GM19099 (cell line): ENCODE data around the gene MMP15.

Experiments
- POLR2A ChIP-seq: IDR thresholded peaks from 3 replicates; pipeline ENCODE4 v1.6.1; 2011; ENCODE audit warnings: low read depth; ENCODE audit not compliant: insufficient read length; ENCODE audit errors: extremely low read depth

Gene MMP15

DNA sequence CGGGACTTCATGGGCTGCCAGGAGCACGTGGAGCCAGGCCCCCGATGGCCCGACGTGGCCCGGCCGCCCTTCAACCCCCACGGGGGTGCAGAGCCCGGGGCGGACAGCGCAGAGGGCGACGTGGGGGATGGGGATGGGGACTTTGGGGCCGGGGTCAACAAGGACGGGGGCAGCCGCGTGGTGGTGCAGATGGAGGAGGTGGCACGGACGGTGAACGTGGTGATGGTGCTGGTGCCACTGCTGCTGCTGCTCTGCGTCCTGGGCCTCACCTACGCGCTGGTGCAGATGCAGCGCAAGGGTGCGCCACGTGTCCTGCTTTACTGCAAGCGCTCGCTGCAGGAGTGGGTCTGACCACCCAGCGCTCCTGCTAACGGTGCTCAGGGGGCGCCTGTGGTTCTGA lies 19.5 kb downstream of the MMP15 start:
- TF ChIP-seq POLR2A: no peak

DNA sequence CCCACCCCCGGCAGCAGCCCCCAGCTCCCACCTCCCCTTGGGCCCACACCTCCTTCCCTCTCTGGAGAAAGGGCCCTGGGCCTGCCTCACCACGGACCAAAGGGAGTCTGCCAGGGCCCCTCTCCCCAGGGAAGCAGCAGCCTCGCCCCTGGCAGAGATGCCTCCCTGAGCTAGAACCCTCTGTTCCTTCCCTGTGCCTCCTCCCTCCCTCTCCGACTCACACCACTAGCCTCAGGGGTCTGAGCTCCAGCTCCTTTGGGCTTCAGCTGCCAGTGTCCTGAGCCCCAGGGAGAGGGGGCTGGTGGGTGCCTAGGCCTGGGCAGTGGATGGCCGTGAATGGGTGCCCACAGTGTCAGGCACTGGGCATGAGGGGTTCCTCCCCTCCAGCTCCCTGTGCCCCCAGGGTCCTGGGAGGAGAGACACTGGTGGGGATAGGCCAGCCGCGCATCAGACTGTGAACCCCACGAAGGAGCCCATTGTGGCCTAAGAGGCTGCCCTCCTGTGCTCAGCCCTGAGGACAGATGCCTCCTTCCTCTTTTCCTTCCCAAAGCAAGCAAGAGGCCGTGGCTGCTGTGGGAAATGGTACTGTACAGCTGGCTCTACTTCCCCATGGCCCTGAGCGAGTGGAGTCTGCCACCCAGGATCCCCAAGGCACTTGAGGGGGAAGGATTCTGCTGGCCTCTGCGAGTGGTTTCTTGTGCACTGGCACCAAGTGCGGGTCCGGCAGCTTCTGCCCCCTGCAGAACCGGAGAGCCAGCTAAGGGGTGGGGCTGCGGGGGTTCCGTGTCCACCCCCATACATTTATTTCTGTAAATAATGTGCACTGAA lies 20.7 kb downstream of the MMP15 start:
- no peak for TF ChIP-seq POLR2A

DNA sequence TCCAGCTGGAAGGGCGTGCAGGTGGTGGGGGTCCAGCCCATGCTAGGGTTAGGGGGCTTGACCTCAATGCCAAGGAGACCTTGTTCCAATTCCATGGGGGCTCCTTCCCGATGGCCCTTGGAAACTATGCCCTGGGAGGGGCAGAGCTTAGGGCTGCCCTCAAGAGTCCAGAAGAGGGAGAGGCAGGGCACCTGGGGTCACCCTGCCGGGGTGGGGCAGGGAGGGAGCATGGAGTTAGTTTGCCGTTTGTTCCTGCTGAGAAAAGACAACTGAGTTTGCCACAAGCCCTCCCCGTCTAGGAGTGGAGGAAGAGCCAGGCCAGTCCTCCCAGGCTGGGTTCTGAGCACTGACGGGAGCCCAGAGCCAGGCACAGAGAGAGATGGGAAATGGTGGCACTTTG lies 21.4 kb downstream of the MMP15 start:
- TF ChIP-seq POLR2A: no peak

DNA sequence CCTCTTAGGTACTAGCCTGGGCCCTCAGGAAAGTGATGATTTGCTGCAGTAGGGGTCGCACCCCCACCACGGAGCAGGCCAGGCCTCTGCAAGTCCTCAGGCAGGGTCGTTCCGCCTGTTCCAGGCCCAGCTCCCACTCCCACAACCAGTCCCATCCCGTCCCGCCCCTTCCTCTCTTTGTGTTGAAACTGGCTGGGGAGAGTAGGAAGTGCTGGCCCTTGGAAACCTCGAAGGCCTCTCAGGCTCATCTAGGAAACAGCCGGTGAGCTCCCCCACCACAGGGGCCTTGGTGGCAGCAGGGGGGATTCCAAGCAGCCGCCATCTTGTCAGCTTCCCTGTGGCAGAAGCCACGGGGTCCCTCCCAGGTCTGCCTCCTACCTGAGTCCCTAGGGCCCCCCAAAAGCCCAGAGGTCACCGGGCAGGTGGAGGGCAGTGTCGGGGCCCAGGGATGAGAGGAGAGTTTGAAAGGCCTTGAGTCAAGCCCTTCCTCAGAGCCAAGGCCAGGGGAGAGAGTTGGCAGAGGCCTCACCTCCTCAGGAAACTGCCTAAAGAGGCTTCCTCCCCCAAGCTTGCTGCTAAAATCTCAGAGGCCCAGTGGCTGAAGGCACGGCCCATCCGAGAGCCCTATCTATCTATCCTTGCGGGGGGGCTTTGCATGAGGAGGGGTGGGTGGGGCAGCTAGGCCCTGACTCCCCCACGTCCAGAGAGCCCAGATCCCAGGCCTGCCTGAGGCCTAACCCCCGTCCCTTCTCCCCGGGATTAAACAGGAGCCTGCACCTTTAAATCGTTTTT lies 22.2 kb downstream of the MMP15 start:
- TF ChIP-seq POLR2A: no peak

DNA sequence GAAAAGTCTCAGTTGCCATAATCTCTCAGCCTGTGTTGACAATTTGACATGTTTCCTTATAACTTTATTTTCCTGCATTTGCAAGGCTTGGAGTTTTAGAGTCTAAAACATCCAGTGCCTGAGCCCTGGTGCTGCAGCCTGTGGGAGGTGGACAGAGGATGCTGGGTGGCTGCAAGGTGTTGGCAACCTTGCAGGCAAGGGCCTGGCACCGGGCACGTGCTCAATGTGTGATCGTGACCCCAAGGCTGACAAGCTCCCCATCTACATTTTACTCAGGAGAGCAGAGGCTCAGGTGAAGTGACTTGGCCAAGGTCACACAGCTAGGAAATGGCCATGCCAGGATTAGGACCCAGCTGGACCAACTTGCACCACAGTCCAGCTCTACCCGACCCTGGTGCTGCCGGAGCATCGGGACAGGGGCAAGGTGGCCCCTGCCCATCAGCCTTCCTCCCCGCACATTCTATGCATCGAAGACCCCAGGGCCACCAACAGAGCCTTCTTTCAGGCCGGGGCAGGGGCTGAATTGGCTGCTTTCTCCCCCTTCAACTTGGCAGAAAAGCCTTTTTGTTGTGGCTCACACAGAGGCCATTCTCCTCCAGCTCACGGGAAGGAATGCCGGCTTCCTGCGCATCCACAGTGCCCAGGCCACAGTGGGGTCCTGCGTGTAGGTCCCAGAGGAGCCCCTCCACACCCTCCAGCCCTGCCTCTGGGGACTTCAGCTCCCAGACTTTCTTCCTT lies 23.1 kb downstream of the MMP15 start:
- TF ChIP-seq POLR2A: no peak

DNA sequence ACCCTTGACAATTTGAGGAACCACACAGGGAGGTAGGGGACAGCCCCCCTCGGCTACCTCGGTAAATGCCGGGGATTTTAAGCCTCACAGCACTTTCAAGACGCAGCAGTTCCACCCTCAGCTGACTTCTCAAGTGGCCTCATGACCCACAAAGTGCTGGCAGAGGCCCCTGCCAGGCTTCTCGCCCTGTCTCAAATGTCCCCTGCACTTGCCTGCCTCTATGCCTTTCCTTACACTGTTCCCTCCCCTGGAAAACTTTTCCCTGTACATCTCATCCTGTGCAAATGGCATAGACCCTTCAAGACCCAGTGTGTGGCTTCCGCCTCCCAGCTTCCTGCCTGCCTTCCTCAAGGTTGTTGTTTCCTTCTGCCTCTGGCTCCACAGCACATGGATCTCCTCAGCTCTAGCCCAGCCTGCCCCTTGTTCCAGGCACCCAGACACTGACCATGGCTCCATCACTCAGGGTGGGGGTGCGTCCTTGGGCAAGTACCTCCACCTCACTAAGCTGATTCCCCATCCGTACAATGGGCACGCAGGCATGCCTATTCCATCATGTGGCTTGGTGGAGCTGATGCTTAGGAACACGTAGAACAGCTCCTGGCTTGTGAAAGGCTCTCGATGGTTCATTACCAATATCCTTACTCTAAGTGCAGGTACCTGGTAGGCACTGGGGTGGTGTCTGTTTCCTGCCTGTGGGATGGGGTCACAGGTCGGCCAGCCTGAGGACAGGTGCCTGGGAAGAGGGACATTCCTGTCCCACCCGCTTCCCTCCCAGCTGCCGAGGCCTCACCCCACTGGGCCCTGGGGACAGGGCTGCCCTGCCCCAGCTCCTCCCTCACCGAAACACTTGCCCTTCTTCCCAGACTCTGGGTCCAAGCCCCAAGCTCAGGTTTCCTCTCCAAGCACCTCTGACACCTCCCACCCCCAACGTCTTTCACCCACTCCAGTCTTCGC lies 24.0 kb downstream of the MMP15 start:
- no peak for TF ChIP-seq POLR2A

DNA sequence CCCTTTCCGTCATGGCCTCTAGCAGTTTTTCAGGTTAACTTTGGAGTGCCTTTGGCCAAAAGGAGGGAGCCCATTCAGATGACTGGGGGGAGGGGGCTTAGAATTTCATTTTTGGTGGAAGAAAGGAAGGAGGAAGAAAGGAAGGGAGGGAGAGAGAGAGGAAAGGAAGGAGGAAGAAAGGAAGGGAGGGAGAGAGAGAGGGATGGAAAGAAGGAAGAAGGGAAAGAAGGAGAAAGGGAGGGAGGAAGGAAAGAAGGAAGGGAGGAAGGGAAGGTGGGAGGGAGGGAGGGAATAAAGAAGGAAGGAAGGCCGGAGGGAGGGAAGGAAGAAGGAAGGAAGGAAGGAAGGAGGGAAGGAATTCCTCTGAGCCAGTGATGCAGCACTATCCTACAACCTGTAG lies 25.7 kb downstream of the MMP15 start:
- no peak for TF ChIP-seq POLR2A

DNA sequence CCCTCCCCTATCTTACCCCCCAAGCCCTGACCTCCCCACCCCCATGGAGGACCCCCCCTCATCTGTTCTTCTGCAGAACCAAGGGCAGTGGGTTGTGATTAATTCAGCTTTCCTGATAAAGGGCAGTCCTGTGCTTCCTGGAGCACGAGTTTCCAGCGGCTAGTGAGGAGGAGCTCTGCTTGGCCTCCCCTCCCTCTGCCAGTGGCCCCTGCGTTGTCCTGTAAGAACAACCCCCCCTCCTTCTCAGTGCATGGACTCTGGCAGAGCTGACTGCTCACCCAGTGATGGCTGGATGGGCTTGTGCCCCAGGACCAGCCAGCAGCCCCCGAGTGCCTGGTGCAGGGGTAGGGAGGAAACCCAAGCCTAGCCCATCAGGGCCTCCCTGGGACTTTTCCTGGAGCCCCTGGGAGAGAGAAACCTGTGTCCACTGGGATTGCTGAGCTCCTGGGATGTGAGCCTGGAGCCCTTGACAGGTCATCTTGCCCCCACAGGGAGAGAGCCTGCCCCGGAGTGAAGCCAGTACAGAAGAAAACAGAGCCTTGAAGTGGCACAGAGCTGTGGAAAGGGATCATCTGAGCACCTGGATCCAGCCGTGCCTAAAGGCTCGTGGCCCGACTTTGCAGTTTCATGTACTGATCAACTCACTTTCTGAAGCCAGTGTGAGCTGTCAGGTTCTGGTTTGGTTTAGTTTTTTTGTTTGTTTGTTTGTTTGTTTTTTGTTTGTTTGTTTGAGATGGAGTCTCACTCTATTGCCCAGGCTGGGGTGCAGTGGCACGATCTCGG lies 26.5 kb downstream of the MMP15 start:
- TF ChIP-seq POLR2A: no peak

DNA sequence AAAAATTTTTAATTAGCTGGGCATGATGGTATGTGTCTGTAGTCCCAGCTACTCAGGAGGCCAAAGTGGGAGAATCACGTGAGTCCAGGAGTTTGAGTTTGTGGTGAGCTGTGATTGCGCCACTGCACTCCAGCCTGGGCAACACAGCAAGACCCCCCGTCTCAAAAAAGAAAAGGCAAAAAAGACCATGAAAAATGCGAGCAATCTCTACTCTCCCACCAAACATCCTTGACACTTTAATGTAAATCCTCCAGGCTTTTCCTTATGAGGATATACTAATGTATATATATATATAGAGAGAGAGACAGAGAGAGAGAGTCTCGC lies 28.1 kb downstream of the MMP15 start:
- no peak for TF ChIP-seq POLR2A

DNA sequence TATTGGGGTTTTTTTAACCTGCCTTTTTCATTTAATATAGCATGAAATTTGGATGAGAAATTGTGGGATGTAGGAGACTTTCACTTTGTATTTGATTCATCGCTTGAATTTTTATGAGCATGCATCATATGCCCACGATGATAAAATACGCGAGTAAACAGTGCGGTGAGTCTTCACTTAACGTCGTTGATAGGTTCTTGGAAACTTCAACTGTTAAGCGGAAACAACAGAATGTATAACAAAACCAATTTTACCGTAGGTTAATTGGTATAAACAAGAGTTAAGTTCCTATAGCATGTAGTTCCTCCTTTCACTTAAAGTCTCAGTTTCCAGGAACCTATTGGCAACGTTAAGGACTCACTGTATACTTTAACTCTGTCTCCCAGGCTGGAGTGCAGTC lies 28.7 kb downstream of the MMP15 start:
- TF ChIP-seq POLR2A: no peak

DNA sequence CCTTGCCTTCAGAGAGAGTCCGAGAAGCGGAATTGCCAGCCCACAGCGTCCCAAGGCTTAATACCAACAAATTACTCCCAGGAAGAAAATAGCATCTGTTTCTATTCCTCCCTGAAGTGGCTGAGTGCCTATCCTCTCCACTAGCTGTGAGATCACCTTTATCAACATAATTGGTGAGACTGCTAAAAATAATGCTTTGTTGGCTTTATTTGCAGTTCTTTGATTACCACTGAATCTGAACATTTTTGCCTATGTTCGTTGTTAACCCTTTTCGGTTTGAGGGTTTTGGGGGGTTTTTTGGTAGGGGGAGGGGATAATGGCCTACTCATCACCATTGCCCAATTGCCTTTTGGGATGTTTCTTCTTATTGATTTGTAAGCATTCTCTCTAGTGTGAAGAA lies 31.0 kb downstream of the MMP15 start:
- no peak for TF ChIP-seq POLR2A

DNA sequence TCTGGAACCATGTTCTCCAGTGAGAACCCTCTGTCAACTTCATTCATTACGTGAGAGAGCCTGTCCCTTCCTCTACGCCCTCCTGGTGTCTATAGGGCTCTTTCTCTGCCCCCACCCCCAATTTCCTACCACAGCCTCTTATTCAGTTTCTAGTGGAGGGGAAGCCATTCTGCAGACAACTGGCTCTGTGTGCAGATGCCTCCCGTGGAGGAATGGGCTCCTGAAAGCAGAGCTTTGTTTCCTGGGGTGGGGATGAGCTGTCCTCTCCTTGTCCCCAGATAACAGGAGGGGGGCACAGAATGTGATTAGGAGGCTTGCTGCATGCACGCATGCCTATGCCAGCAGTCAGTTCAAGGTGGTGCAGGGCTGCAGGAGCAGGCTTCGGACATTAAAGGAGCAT lies 31.6 kb downstream of the MMP15 start:
- TF ChIP-seq POLR2A: no peak

DNA sequence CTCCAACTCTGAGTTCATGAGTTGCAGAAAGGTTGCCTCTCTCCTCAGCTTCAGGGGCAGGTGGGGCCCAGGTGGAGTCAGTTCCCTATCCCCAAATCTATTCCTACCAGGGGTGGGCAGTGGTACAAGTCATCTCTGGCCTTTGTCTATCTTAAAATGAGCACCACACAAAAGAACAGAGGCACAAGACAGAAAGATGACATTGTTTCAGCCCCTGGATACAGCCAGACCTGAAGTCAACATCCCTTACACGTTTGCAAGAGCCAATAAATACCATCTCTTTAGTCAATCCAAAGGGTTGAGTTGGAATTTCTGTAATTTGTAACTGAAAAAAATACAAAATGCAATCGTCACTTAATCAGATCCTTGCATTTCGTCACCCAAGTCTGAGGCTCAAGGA lies 32.2 kb downstream of the MMP15 start:
- no peak for TF ChIP-seq POLR2A

DNA sequence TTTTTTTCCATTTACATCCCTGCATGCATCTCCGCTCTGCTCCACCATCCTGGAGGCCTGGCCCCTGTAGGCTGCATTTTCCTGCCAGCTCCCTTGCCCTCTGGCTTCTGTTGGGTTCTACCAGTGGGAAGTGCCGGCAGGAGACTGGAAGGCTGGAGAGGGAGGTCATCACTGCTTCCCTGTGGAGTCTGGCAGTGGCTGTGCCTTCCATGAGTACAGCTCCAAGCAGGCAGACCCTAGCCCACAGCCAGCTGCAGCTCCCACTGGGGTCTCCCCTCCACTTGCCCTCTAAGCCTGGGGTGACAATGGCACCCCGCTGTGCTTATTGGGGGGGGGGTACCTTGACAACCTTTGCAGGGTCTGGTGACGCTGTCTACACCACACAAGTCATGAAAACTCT lies 37.3 kb downstream of the MMP15 start:
- no peak for TF ChIP-seq POLR2A
